ENCODE results near the gene COPA.

DNA sequence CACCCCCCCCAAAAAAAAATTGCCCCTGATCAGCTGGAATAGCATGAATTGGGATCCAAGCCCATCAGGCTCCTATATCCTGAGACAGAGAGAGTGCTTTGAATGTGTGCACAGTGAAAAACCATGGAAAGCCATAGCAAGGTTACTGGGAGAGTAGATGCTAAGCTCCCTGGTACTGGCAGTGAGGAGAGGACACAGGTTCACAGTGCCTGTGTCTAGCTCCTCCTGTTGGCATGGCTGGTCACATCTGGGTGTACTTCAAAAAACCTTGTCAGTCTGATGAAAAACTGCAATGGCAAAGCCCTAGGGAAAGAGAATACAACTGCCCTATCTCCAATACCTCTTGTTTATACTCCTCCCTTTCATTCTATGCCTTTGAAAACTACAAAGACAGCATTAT is 12.9 kb downstream of the COPA start:
- no peak for TF ChIP-seq POLR2A (IDR thresholded peaks at IDR 0.05)
- TF ChIP-seq, protein P1, sequence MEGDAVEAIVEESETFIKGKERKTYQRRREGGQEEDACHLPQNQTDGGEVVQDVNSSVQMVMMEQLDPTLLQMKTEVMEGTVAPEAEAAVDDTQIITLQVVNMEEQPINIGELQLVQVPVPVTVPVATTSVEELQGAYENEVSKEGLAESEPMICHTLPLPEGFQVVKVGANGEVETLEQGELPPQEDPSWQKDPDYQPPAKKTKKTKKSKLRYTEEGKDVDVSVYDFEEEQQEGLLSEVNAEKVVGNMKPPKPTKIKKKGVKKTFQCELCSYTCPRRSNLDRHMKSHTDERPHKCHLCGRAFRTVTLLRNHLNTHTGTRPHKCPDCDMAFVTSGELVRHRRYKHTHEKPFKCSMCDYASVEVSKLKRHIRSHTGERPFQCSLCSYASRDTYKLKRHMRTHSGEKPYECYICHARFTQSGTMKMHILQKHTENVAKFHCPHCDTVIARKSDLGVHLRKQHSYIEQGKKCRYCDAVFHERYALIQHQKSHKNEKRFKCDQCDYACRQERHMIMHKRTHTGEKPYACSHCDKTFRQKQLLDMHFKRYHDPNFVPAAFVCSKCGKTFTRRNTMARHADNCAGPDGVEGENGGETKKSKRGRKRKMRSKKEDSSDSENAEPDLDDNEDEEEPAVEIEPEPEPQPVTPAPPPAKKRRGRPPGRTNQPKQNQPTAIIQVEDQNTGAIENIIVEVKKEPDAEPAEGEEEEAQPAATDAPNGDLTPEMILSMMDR (IDR thresholded peaks at IDR 0.05) = no peak

Data from stomach (tissue), 4 donors.